Stomach (tissue), 9 donors: ENCODE results near the gene CCND2. TPM values are rescaled to one million over a fixed set of nuclear protein-coding genes. Genes with fewer than 3 reads are reported as not detected.

Experiments used
- DNase-seq, 2 donors: peaks; one replicate each; pipeline versions ENCODE4 v3.0.0 to v3.0.0-alpha.2; 2013 to 2019
- H3K27ac ChIP-seq, 5 donors: fragments of 200-600 bp in 4 of 5; sonication (generic) in 4 of 5; one replicate each; pipeline ENCODE4 v1.5.1; 2013 to 2019; ENCODE audit warnings: mild to moderate bottlenecking in 1 of 5, moderate library complexity in 1 of 5
- H3K27me3 ChIP-seq, 3 donors: fragments of 200-600 bp; sonication (generic); one replicate each; pipeline ENCODE4 v1.5.1; 2017 to 2019; ENCODE audit warnings: mixed run types in 1 of 3
- H3K36me3 ChIP-seq, 4 donors: fragments of 200-600 bp; sonication (generic); 1 replicate in 3 of 4; 2 replicates in 1 of 4; pipeline ENCODE4 v1.5.1; 2016 to 2019
- H3K4me1 ChIP-seq, 4 donors: fragments of 200-600 bp; sonication (generic); one replicate each; pipeline ENCODE4 v1.5.1; 2016 to 2019
- H3K4me3 ChIP-seq, 4 donors: fragments of 200-600 bp; sonication (generic) in 3 of 4; one replicate each; pipeline ENCODE4 v1.5.1; 2016 to 2019; ENCODE audit warnings: mild to moderate bottlenecking in 1 of 4
- H3K9me3 ChIP-seq, 4 donors: fragments of 200-600 bp; sonication (generic); one replicate each; pipeline ENCODE4 v1.5.1; 2016 to 2019
- CTCF ChIP-seq, 7 experiments: fragments of 450-650 bp in 4 of 7; fragments of 200-600 bp in 3 of 7; sonication (generic) in 3 of 7; IDR thresholded peaks; one replicate each; pipeline ENCODE4 v1.5.1; 2016 to 2019; ENCODE audit warnings: antibody characterized with exemption in 7 of 7, control low read depth in 2 of 7, mild to moderate bottlenecking in 1 of 7
- EP300 ChIP-seq: sonication (generic); formaldehyde crosslinking; IDR thresholded peaks from one replicate; pipeline ENCODE4 v1.6.1; 2017; ENCODE audit warnings: antibody characterized with exemption
- POLR2A ChIP-seq, 4 donors: fragments of 450-650 bp; IDR thresholded peaks; one replicate each; pipeline ENCODE4 v1.6.1; 2016; ENCODE audit warnings: antibody characterized with exemption in 4 of 4, control low read depth in 2 of 4, mild to moderate bottlenecking in 1 of 4, moderate library complexity in 1 of 4
- POLR2AphosphoS5 ChIP-seq, 3 donors: sonication (generic); formaldehyde crosslinking; IDR thresholded peaks; one replicate each; pipeline ENCODE4 v1.6.1; 2016; ENCODE audit warnings: antibody characterized with exemption in 3 of 3
- WGBS, 5 donors: extraction: QIAGEN DNeasy Blood & Tissue Kit in 3 of 5; methylation state at CpG; one replicate each; pipeline versions ENCODE4 v1.1.5 to v1.1.7; 2013 to 2018; 5-methylcytosine and 5-hydroxymethylcytosine counted together
- intact Hi-C: fragments of 100-400 bp; cut with DNase I; formaldehyde crosslinking; loops from one replicate; pipeline ENCODE4 v1.15.1; 2023; ENCODE audit warnings: low total_unique reads
- polyA plus RNA-seq, 3 donors: library from polyadenylated mRNA; stranded (reverse); fragments of 200-250 nt; gene quantifications; one replicate each; pipeline ENCODE4 v1.2.3, GENCODE V29; 2013
- total RNA-seq, 5 donors: library from RNA; depleted of rRNA; stranded (reverse); fragments of >200 nt; gene quantifications; one replicate each; pipeline versions ENCODE4 v1.1.0 to v1.2.3, GENCODE V29; 2014 to 2016
- donor health status: healthy with polysubstance abuse.
- donor health status: Bipolar disorder and iron deficiency.
- donor health status: healthy.

Gene CCND2
- total and polyA plus RNA-seq, 8 donors, result 5.5 to 89.0 (median 28.1) TPM

DNA sequence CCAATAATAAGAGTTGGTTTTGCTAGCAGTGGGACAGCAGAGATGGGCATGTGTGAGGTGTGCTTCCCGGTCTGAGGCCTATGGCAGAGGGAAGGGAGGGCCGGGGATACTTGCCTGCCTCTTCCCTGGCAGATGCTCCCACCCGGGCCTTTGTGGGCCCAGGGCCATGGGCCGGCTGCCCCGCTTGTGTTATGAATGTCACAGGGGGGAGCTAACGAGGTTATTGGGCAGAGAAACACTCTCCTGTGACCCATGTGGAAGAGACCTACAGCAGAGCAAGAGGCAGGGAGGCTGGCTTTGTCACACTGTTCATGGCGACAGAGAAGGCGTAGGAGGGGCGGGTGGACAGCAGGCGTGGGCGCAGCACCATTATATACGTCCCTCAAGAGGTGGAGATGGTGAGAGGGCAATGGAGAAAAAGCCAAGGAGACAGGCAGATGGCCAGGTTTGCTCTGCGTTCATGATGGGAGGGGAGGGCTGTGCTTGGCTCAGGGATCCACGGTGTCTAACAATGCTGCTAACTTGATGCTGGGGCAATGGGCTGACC lies 13.3 kb downstream of the CCND2 start:
- H3K36me3 ChIP-seq, result peaks cover 18 to 87% (median 80%) of the 10 kb centered on the region in 4 donors
- no peak for DNase-seq
- WGBS, 5 donors, result 63 to 78% (median 71%) methylated on average over 14 of the region's 14 CpGs
- H3K27me3 ChIP-seq, result no peaks in the 10 kb centered on the region
- no peaks in the 10 kb centered on the region for H3K9me3 ChIP-seq
- intact Hi-C loops, result no loop called here
- peak overlapping the region in 3 of 5 donors; percentile 17 to 82 (median 70) for H3K27ac ChIP-seq
- peaks cover 11 to 84% (median 48%) of the 10 kb centered on the region in 4 donors for H3K4me1 ChIP-seq
- TF ChIP-seq POLR2AphosphoS5 (IDR thresholded peaks at IDR 0.05) (no peak), POLR2A (IDR thresholded peaks at IDR 0.05) (no peak), CTCF (IDR thresholded peaks at IDR 0.05) (no peak), EP300 (no peak)
- H3K4me3 ChIP-seq, result no peak overlapping the region

GRCh38 chr12:4287325-4288211 lies 14.0 kb downstream of the CCND2 start:
- Histone ChIP-seq H3K27me3 (no peaks in the 10 kb centered on the region), H3K27ac (peak overlapping the region in 3 of 5 donors; percentile 14 to 82 (median 70)), H3K4me3 (no peak overlapping the region), H3K9me3 (no peaks in the 10 kb centered on the region), H3K4me1 (peaks cover 11 to 80% (median 46%) of the 10 kb centered on the region in 4 donors), H3K36me3 (peaks cover 15 to 83% (median 72%) of the 10 kb centered on the region in 4 donors)
- DNase-seq, result no peak
- TF ChIP-seq POLR2A (IDR thresholded peaks at IDR 0.05), result no peak
- no peak for TF ChIP-seq EP300
- TF ChIP-seq CTCF (IDR thresholded peaks at IDR 0.05), result no peak
- TF ChIP-seq POLR2AphosphoS5 (IDR thresholded peaks at IDR 0.05), result no peak
- intact Hi-C loops, result no loop called here
- 49 to 64% (median 58%) methylated on average over 18 of the region's 18 CpGs for WGBS, 5 donors

DNA sequence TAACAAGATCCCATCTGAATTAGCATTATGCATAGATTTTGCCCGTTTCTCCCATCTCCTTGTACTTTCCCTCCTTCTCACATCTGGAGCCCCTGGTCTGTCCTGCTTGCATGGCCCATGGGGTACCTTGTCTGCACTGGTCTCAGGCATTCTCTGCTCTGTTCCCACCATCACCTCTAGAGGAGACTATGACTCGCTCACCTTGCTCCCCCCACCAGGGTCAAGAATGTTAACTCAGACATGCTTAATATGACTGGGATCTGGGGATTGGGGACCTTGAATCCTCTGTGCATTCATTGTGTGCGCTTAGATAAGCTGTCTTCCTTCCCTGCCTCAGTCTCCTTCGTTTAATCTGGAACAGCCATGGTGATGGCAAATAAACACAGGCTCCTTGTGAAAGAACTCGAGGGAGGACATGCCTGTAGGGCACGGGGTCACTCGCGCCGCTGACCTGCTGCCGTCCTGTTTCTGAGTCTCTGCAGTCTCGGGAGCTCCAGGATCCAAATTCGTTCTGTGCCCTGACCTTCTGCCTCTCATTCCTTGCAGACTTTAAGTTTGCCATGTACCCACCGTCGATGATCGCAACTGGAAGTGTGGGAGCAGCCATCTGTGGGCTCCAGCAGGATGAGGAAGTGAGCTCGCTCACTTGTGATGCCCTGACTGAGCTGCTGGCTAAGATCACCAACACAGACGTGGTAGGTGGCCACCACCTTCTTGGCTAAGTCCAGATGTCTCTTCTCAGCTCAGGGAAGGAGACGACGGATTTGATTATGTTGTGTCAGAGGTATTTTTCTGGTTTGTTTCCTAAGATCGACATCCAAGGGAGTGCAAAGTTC lies 15.0 kb downstream of the CCND2 start:
- H3K4me3 ChIP-seq, result peak overlapping the region in 1 of 4 donors; percentile 15
- peak in 1 of 2 donors; percentile 52 for DNase-seq
- peaks cover 11 to 74% (median 63%) of the 10 kb centered on the region in 4 donors for H3K36me3 ChIP-seq

More for the DNA sequence above, 15.0 kb downstream of the CCND2 start:
- 64 to 73% (median 72%) methylated on average over 20 of the region's 20 CpGs for WGBS, 5 donors
- H3K27me3 ChIP-seq, result no peaks in the 10 kb centered on the region
- peaks cover 11 to 80% (median 45%) of the 10 kb centered on the region in 4 donors for H3K4me1 ChIP-seq
- TF ChIP-seq POLR2AphosphoS5 (IDR thresholded peaks at IDR 0.05), result no peak
- TF ChIP-seq CTCF (IDR thresholded peaks at IDR 0.05), result no peak
- TF ChIP-seq POLR2A (IDR thresholded peaks at IDR 0.05), result no peak
- no peak for TF ChIP-seq EP300
- intact Hi-C loops, result no loop called here
- H3K9me3 ChIP-seq, result no peaks in the 10 kb centered on the region
- H3K27ac ChIP-seq, result peak overlapping the region in 4 of 5 donors; percentile 34 to 82 (median 68)
